Hematopoietic multipotent progenitor cell treated with erythropoietin and hydrocortisone succinate and interleukin-3 and kit ligand, for 15 days (in vitro differentiated cells): Measurements from ENCODE around the gene CYTH2.
"Not testable (repeated sequence)": the region's sequence is repeated elsewhere in the genome, so short reads cannot be mapped to it uniquely, and the experiment has no call there.

Experiments
- DNase-seq: peaks from one replicate; pipeline ENCODE4 v3.0.0-alpha.2; 2015; ENCODE audit warnings: low spot score

CYTH2 gene

DNA sequence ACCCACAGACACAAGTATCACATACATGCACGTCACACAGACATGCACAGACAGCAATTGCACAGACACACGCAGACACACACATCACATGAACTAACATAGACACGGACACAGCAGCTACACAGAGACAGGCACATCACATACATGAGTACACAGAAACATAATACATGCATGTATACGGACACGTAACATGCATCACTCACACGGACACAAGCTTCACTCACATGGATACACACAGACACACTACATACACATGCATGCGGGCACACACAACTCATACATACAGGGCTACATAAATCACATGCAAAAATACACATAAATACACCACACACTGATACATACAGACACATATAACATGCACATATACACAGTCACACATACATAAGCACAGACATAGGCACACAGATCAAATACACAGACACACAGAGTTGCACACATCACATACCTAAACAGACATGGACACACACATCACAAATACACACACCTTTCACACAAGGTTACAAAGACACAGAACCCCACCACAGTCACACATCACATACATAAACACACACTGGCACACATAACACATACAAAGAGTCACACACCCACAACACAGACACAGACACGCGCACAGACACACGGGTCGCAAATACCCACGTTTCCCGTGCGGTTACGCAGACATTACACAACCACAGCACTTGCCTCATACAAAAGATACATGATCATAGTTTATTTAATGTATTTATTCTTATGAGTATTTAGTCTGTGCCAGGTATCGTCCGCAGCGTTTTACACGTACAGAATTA, 43.5 kb downstream of the CYTH2 start:
- DNase-seq = no peak

DNA sequence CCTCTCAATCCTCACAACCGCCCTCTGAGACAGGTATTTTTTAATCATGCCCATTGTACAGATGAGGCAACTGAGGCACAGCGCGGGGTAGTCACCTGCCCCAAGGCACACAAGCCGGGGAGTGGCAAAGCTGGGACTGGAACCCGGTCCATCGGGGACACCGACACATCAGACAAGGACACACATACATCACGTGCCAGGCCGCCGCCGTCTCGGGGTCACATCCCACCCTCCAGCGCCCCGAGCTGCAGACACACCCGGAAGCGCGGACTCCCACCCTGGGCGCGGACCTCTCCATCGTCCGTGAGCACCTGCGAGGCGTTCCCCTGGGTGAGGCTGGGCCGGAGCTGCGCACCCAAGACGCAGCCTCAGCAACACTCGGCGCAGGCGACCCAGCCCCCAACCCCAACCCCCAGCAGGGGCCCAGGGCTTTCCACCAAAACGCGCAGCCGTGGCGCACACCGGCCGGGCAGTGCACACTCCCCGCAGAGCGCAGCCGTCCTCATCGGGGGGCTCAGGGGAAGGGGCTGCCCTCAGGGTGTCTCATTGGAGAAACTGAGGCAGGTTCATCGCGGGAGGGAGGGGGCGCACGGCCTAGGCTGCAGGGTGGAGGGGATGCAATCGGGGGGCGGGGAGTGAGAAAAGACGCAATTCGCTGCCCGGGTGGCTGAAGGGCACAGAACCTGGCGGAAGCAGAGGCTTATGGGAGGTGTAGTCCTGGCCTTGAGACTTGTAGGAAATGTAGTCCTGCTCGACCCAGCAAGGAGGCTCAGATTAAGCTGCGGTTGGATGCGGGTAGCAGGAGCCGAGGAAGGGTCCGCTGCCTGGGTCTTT, 44.3 kb downstream of the CYTH2 start:
- DNase-seq = no peak

DNA sequence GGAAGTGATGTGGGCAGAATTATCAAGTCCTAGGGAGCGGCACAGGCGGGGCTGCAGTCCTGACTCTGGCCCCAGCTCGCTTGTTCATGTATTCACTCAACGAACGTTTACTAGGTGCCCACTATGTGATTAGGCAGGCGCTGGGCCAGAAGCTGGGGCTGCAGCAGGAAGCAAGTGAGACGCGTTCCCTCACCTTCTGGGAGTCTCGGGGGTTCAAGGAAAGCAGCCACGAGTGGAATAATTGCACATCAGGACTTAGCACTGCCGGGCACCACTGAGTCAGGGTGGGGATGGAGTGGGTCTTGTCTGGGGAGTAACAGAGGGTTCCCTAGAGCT, 44.9 kb downstream of the CYTH2 start:
- no peak for DNase-seq

DNA sequence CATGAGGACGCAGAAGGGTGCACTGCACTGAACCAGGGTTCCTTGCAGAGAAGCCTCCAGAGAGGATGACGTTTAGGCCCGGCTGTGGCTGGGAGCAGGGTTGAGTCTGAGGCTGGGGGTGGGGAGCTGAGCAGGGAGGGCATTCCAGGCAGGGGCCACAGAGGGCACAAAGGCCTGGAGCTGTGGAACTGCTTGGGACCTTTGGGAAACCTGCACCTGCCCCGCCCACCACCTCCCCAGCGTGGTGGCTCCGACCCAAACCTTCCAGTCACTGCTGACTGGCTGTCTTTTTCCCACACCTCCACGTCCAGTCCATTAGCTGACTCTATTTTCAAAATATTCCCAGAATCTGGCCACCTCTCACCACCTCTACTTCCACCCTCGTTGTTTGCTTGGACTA, 47.4 kb downstream of the CYTH2 start:
- DNase-seq = no peak

DNA sequence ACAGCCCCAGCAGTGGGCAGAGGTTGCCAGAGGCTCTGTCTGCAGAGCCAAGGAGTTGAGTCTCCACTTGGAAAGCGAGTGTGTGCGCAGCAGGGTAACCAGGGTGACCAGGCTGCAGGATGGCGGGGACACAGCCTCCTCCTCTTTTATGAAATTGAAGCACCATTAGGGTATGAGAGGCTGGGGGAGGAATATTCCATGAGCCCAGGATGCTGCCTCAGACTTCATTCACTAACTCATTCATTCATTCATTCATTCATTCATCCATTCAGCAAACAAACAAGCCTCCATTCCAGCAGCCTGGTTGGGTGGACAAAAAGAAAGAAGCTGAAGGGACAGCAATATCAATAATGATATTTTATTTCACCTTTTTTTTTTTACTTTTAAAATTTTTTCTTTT, 49.0 kb downstream of the CYTH2 start:
- no peak for DNase-seq

DNA sequence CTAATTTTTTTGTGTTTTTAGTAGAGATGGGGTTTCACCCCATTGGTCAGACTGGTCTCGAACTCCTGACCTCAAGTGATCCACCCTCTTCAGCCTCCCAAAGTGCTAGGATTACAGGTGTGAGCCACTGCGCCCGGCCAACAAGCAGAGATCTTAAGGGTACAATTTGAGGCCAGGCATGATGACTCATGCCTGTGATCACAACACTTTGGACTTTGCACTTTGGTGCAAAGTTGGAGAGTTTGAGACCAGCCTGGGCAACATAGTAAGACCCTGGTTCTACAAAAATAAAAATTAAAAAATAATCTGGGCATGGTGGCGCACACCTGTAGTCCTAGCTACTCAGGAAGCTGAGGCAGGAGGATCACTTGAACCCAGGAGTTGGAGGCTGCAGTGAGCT, 50.3 kb downstream of the CYTH2 start:
- DNase-seq = not testable (repeated sequence)

DNA sequence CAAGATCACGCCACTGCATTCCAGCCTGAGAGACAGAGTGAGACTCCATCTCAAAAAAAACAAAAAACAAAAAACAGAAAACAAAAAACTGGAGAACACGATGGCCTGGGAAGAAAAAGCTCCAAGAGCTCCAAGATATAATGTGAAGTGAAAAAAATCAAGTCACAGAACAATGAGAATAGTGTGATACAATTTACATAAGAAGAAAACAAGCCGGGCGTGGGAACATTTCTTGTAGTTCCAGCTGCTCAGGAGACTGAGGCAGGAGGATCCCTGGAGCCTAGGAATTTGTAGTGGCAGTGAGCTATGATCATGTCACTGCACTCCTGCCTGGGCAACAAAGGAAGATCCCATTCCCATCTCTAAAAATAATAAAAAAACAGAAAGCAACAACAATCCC, 51.0 kb downstream of the CYTH2 start:
- DNase-seq = no peak

DNA sequence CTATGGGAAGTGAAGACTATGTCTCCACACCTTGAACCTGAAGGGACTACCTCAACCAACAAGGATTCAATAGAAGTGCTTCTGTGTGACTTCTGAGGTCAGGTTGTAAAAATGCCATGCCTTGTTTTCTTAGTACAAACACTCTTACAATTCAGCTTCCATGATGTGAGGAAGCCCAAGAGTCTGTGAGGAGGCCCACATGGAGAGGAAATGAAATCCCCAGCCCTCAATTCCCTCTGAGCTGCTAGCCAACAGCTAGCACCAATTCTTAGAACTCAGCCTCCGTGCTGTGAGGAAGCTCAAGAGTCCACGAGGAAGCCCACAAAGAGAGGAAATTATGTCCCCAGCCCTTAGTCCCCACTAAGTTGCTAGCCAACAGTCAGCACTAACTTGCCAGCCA, 55.1 kb downstream of the CYTH2 start:
- DNase-seq = no peak

DNA sequence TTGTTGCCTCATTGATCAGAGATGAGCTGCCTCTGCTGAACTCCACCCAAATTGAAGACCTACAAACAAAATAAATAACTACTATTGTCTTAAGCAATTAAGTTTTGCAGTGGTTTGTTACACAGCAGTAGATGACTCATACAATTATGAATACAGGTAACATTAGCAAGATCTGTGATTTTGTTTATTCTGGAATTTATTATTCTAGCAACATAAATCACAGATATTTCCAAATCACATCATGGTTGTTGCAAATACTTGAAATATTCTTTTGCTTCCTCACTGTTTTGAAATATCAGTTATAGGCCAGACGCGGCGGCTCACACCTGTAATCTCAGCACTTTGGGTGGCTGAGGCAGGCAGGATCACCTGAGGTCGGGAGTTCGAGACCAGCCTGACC, 55.6 kb downstream of the CYTH2 start:
- no peak for DNase-seq

DNA sequence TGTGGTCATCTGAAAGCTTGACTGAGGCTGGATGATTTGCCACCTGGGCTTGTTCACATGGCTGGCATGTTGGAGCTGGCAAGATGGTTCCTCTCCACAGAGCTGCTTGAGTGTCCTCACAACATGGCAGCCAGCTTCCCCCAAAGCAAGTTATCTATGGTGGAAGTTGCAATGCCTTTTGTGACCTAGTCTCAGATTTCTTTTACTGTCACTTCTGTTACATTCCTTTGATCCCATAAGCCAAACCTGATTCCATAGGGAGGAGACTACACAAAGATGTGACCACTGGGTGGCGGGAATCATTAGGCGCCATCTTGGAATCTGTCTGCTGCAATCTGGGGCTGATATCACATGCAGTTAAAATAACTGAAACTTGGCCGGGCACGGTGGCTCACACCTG, 60.0 kb downstream of the CYTH2 start:
- no peak for DNase-seq

DNA sequence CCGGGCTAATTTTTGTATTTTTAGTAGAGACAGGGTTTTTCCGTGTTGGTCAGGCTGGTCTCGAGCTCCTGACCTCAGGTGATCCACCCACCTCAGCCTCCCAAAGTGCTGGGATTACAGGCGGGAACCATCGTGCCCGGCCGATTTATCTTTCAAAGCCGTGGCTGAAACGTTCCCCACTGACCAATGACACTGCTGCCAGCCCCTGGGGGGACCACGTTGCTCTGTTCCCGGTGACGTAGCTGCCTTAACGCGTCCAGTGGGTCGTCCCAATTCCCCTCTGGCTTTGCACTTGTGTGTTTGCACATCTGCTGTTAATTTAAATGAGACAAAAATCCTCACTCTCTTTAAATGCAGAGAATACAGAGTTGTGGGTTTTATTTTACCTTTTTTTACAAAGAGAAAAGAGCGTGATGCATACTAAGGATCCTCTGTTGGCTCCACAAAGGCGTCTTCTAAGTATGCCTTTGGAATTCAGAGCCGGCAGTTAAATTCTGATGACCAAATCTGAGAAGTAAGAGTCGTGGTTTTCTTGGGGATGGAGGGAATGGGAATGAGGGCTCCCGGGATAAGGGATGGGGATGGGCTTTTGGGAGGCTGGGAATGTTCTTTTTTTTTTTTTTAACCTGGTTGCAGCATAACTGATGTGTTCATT, 61.0 kb downstream of the CYTH2 start:
- DNase-seq = no peak

DNA sequence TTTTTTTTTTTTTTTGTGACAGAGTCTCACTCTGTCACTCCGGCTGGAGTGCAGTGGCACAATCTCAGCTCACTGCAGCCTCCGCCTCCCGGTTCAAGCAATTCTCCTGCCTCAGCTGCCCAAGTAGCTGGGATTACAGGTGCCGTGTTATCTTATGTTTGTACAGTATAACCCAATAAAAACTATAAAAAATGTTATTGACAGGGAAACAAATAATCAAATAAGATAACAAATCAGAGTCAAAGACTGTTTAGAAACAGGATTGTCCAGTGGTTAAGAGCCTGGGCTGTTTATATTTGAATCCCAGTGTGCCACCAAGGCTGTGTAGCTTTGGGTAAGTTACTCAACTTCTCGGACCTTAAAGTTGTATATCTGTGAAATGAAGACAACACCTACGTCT, 61.6 kb downstream of the CYTH2 start:
- no peak for DNase-seq
